ENCODE results near the gene KIF13A.
A peak's percentile ranks its signal among the peaks of the same experiment; 100 is the strongest.

The KIF13A gene

GRCh38 chr6:17878734-17879133 lies 108.7 kb downstream of the KIF13A start:
- no peak for DNase-seq (ENCODE audit: low read depth)
- no peak for TF ChIP-seq CTCF (conservative IDR thresholded peaks at IDR 0.05; ENCODE audit: low read length)
- no peak overlapping the region for H3K4me3 ChIP-seq (ENCODE audit: low read length)

DNA sequence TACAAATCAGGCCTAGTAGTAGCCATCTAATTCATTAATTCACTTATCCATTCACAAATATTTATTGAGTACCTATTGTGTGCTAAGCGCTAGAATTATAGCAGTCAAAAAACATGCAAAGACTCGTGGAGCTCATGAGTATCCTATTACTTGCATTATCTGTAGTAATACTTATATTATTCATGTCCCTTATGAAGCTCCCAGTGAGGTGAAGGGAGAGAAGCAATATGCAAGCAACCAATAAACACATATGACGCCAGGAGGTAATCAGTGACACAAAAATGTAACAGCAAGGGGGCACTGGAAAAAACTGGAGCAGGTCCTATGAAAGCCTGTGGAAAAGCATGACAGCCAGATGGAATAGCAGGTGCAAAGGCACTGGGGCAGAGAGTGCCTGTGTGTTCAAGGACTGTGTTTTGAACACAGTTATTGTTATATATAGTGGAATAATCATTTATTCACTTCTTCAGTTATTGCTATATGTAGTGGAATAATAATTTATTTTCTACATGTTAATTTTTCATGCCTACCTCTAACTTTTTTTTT lies 109.5 kb downstream of the KIF13A start:
- no peak for DNase-seq (ENCODE audit: low read depth)
- no peak for TF ChIP-seq CTCF (conservative IDR thresholded peaks at IDR 0.05; ENCODE audit: low read length)
- no peak overlapping the region for H3K4me3 ChIP-seq (ENCODE audit: low read length)

DNA sequence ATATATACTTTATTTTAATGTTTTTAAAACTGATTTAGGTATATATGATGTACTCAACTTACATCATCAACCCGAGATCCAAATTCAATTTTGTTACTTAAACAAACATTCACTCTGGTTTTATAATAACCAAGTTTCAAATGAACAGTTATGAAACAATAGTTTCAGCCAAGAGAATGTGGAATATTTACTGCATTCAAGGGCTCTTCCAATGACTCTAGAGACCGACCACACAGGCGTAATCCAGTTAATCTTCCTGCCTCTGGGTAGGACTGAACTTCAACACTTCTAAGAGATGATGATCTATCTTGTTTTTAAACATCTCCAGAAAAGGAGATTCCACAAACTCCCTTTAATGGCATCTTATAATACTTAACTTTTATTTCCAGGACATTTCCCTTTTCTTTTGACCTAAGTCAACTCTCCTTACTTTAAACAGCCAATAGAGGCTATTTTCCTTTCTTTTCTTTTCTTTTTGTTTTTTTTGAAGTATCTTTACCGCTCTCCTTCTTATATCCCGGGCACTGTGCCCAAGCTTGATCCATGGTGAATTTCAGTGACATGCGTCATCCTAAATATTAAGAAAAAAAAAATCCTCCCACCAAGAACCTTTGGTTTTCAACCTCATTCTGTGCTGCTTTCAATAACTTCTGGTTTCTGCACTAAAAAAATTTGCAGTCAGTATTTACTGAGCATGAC lies 110.1 kb downstream of the KIF13A start:
- peak; percentile 67 for DNase-seq (ENCODE audit: low read depth)
- no peak overlapping the region for H3K4me3 ChIP-seq (ENCODE audit: low read length)
- TF ChIP-seq CTCF (conservative IDR thresholded peaks at IDR 0.05; ENCODE audit: low read length): no peak

GRCh38 chr6:17874753-17875152 lies 112.7 kb downstream of the KIF13A start:
- no peak overlapping the region for H3K4me3 ChIP-seq (ENCODE audit: low read length)
- TF ChIP-seq CTCF (conservative IDR thresholded peaks at IDR 0.05; ENCODE audit: low read length): no peak
- no peak for DNase-seq (ENCODE audit: low read depth)

DNA sequence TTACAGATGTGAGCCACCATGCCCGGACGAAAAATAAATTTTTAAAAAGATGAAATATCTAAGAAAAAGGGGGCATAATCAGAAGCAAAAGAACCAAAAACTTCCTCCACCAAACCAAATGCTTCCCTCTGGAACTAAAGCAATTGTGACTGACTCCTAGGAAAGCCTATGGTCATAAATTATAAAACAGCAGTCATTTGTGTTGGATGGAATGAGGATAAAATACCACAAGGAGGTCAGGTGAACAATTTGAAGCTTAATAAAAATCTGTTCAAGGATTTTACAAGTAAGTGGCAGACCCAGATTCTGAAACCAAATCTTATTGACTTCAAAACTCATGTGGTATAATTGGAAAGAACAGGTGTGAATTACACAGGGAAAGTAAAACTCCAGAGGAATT lies 114.5 kb downstream of the KIF13A start:
- DNase-seq (ENCODE audit: low read depth): no peak
- TF ChIP-seq CTCF (conservative IDR thresholded peaks at IDR 0.05; ENCODE audit: low read length): no peak
- H3K4me3 ChIP-seq (ENCODE audit: low read length): no peak overlapping the region

- H3K4me3 ChIP-seq (ENCODE audit: low read length): no peak overlapping the region
- TF ChIP-seq CTCF (conservative IDR thresholded peaks at IDR 0.05; ENCODE audit: low read length): no peak
Observed at GRCh38 chr6:17871836-17872235, 115.6 kb downstream of the KIF13A start.

GRCh38 chr6:17871189-17871519 lies 116.3 kb downstream of the KIF13A start:
- no peak for DNase-seq (ENCODE audit: low read depth)
- TF ChIP-seq CTCF (conservative IDR thresholded peaks at IDR 0.05; ENCODE audit: low read length): no peak
- no peak overlapping the region for H3K4me3 ChIP-seq (ENCODE audit: low read length)

More at GRCh38 chr6:17871836-17872235, 115.6 kb downstream of the KIF13A start:
- DNase-seq (ENCODE audit: low read depth): peak; percentile 65
